ENCODE data around the gene PLN. TPM values are rescaled to one million over a fixed set of nuclear protein-coding genes. Genes with fewer than 3 reads are reported as not detected.
A peak's percentile ranks its signal among the peaks of the same experiment; 100 is the strongest.

The PLN gene
- total and polyA plus RNA-seq, 7 donors, result 72.7 to 239 (median 208) TPM

DNA sequence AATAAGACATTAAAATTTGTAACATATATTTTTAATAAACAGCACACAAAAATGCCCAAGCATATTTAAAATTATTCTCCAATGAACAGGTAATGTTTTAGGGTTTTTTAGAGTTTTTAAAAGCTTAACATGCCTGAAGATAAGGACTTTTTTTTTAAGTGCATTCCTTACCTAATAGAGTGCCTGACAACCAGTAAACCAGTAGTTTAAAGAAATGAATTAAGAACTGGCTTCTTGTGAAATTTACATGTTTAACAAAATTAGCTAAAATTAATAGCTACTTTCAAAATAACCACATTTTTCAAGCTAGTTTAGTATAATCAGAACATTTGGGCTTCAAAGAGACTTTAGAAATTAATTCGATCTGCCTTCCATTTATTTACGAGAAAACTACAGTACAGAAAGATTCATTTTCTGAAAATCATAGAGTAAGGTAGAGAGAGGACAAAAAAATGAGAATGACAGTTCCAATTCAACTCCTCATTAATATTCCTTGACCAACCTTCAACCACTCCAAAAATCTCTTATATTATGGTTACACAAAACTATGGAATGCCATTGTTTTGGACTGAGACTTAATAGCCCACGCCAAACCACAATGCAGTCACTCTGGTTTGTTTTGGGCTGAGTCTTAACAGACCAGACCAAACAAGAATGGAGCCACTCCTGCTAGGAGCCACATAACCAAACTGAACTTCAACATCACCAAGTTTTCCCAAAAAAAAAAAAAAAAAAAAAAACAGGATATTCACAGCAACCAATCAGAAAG, 5.7 kb upstream of the PLN start:
- H3K4me1 ChIP-seq, result peaks cover 70% of the 10 kb centered on the region
- 85 to 95% (median 88%) methylated on average over 3 of the region's 3 CpGs for WGBS, 3 donors
- H3K27me3 ChIP-seq (ENCODE audit: insufficient read depth in 3 of 3, low read length in 2 of 3), result no peaks in the 10 kb centered on the region
- H3K27ac ChIP-seq, result peak overlapping the region; percentile 44
- ATAC-seq, result no peak
- H3K9me3 ChIP-seq, result no peaks in the 10 kb centered on the region
- H3K4me3 ChIP-seq, result no peak overlapping the region
- no peaks in the 10 kb centered on the region for H3K36me3 ChIP-seq (ENCODE audit: insufficient read depth in 1 of 2, low read depth in 1 of 2)
- DNase-seq, result no peak
- TF ChIP-seq, protein P1, sequence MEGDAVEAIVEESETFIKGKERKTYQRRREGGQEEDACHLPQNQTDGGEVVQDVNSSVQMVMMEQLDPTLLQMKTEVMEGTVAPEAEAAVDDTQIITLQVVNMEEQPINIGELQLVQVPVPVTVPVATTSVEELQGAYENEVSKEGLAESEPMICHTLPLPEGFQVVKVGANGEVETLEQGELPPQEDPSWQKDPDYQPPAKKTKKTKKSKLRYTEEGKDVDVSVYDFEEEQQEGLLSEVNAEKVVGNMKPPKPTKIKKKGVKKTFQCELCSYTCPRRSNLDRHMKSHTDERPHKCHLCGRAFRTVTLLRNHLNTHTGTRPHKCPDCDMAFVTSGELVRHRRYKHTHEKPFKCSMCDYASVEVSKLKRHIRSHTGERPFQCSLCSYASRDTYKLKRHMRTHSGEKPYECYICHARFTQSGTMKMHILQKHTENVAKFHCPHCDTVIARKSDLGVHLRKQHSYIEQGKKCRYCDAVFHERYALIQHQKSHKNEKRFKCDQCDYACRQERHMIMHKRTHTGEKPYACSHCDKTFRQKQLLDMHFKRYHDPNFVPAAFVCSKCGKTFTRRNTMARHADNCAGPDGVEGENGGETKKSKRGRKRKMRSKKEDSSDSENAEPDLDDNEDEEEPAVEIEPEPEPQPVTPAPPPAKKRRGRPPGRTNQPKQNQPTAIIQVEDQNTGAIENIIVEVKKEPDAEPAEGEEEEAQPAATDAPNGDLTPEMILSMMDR (IDR thresholded peaks at IDR 0.05), result no peak
- intact Hi-C loops (cut with DNase I), result no loop called here

- H3K36me3 ChIP-seq (ENCODE audit: insufficient read depth in 1 of 2, low read depth in 1 of 2), result no peaks in the 10 kb centered on the region
- 57 to 67% (median 64%) methylated on average over 3 of the region's 3 CpGs for WGBS, 3 donors
- DNase-seq, result no peak
- peak overlapping the region; percentile 49 for H3K27ac ChIP-seq
- intact Hi-C loops (cut with DNase I), result no loop called here
- H3K9me3 ChIP-seq, result no peaks in the 10 kb centered on the region
- peaks cover 55% of the 10 kb centered on the region for H3K4me1 ChIP-seq
- no peak overlapping the region for H3K4me3 ChIP-seq
- TF ChIP-seq, protein P1 (IDR thresholded peaks at IDR 0.05), result no peak
- no peaks in the 10 kb centered on the region for H3K27me3 ChIP-seq (ENCODE audit: insufficient read depth in 3 of 3, low read length in 2 of 3)
- no peak for ATAC-seq
Measured at GRCh38 chr6:118544105-118544504, 4.0 kb upstream of the PLN start.

GRCh38 chr6:118546164-118546879, 1.8 kb upstream of the PLN start:
- 35 to 65% (median 43%) methylated on average over 4 of the region's 4 CpGs for WGBS, 3 donors
- intact Hi-C loops (cut with DNase I), result no loop called here
- TF ChIP-seq, protein P1 (IDR thresholded peaks at IDR 0.05), result no peak
- peaks cover 44% of the 10 kb centered on the region for H3K4me1 ChIP-seq
- peak overlapping the region; percentile 68 for H3K4me3 ChIP-seq
- peak overlapping the region; percentile 87 for H3K27ac ChIP-seq
- ATAC-seq (no peak), DNase-seq (no peak)
- H3K27me3 ChIP-seq (ENCODE audit: insufficient read depth in 3 of 3, low read length in 2 of 3), result no peaks in the 10 kb centered on the region
- no peaks in the 10 kb centered on the region for H3K9me3 ChIP-seq
- H3K36me3 ChIP-seq (ENCODE audit: insufficient read depth in 1 of 2, low read depth in 1 of 2), result no peaks in the 10 kb centered on the region

GRCh38 chr6:118546880-118547218, 1.2 kb upstream of the PLN start:
- 31 to 59% (median 38%) methylated on average over 1 of the region's 1 CpG for WGBS, 3 donors
- H3K27ac ChIP-seq, result peak overlapping the region; percentile 87
- no peaks in the 10 kb centered on the region for H3K27me3 ChIP-seq (ENCODE audit: insufficient read depth in 3 of 3, low read length in 2 of 3)
- peak overlapping the region; percentile 68 for H3K4me3 ChIP-seq
- no peaks in the 10 kb centered on the region for H3K9me3 ChIP-seq
- no peaks in the 10 kb centered on the region for H3K36me3 ChIP-seq (ENCODE audit: insufficient read depth in 1 of 2, low read depth in 1 of 2)
- H3K4me1 ChIP-seq, result peaks cover 49% of the 10 kb centered on the region
- DNase-seq, result no peak
- intact Hi-C loops (cut with DNase I), result no loop called here
- TF ChIP-seq, protein P1 (IDR thresholded peaks at IDR 0.05), result no peak
- no peak for ATAC-seq
